ENCODE data around the gene VPS54. TPM values are rescaled to one million over a fixed set of nuclear protein-coding genes. Genes with fewer than 3 reads are reported as not detected.
A peak's percentile ranks its signal among the peaks of the same experiment; 100 is the strongest.
"Not testable (repeated sequence)": the region's sequence is repeated elsewhere in the genome, so short reads cannot be mapped to it uniquely, and the experiment has no call there.

The VPS54 gene
- polyA plus RNA-seq, 1 donor (not counting 4 experiments of a cell fraction or from before 2014, with no cell fraction given): 18.2 TPM

DNA sequence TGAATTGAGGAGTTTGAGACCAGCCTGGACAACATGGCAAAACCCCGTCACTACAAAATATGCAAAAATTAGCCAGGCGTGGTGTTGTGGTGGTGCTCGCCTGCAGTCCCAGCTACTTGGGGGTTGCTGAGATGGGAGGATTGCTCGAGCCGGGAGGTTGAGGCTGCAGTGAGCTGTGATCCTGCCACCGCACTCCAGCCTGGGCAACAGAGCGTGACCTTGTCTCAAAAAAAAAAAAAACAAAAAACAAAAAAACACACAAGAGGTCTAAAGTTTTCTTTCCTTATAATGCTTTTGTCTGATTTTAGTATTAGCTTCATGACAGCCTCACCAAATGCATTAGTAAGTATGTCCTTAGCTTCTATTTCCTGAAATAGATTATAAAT is 43.1 kb downstream of the VPS54 start:
- DNase-seq (ENCODE audit: low read depth, low spot score): no peak
- Histone ChIP-seq H3K27ac (ENCODE audit: control insufficient read depth, insufficient read depth, low read length) (no peak overlapping the region), H3K27me3 (ENCODE audit: control insufficient read depth, extremely low read depth, insufficient read depth, low read length) (no peaks in the 10 kb centered on the region), H3K4me1 (ENCODE audit: control insufficient read depth, extremely low read depth, insufficient read depth, low read length) (peaks cover 9% of the 10 kb centered on the region), H3K9me3 (ENCODE audit: control insufficient read depth, low read depth, low read length) (no peaks in the 10 kb centered on the region), H4K20me1 (ENCODE audit: control insufficient read depth, extremely low read depth, insufficient read depth, low read length) (no peaks in the 10 kb centered on the region), H3K4me2 (ENCODE audit: control insufficient read depth, extremely low read depth, insufficient read depth, low read depth, low read length) (no peak overlapping the region), H3K79me2 (ENCODE audit: control insufficient read depth, insufficient read depth, low read length) (no peaks in the 10 kb centered on the region), H3K4me3 (ENCODE audit: control insufficient read depth in 2 of 3, extremely low read depth in 1 of 3, insufficient read depth in 2 of 3, low read depth in 1 of 3, low read length in 3 of 3) (no peak overlapping the region), H2AFZ (ENCODE audit: control insufficient read depth, low read length) (no peak overlapping the region), H3K9me1 (ENCODE audit: control insufficient read depth, extremely low read depth, insufficient read depth, low read length) (no peaks in the 10 kb centered on the region), H3K9ac (ENCODE audit: control insufficient read depth, extremely low read depth, insufficient read depth, low read length) (no peak overlapping the region), H3K36me3 (ENCODE audit: control insufficient read depth in 2 of 2, extremely low read depth in 1 of 2, insufficient read depth in 2 of 2, low read length in 2 of 2) (peaks cover 4 to 9% of the 10 kb centered on the region in 2 experiments)
- FAIRE-seq: no peak
- dilution Hi-C loops (cut with MboI; ENCODE audit: extremely low pct_ligation_motif_present, low sequenced_read_pairs): no loop called here
- TF ChIP-seq, protein P1, sequence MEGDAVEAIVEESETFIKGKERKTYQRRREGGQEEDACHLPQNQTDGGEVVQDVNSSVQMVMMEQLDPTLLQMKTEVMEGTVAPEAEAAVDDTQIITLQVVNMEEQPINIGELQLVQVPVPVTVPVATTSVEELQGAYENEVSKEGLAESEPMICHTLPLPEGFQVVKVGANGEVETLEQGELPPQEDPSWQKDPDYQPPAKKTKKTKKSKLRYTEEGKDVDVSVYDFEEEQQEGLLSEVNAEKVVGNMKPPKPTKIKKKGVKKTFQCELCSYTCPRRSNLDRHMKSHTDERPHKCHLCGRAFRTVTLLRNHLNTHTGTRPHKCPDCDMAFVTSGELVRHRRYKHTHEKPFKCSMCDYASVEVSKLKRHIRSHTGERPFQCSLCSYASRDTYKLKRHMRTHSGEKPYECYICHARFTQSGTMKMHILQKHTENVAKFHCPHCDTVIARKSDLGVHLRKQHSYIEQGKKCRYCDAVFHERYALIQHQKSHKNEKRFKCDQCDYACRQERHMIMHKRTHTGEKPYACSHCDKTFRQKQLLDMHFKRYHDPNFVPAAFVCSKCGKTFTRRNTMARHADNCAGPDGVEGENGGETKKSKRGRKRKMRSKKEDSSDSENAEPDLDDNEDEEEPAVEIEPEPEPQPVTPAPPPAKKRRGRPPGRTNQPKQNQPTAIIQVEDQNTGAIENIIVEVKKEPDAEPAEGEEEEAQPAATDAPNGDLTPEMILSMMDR (optimal IDR thresholded peaks at IDR 0.05 in 1 of 3, IDR thresholded peaks at IDR 0.05 in 1 of 3, conservative IDR thresholded peaks at IDR 0.05 in 1 of 3; ENCODE audit: extremely low read depth in 1 of 3, insufficient read depth in 2 of 3, low read length in 3 of 3): no peak
- no peak for TF ChIP-seq EZH2 (IDR thresholded peaks at IDR 0.05; ENCODE audit: low read length)

GRCh38 chr2:63975437-63976124 is 43.6 kb downstream of the VPS54 start:
- Histone ChIP-seq H3K27me3 (ENCODE audit: control insufficient read depth, extremely low read depth, insufficient read depth, low read length) (no peaks in the 10 kb centered on the region), H3K36me3 (ENCODE audit: control insufficient read depth in 2 of 2, extremely low read depth in 1 of 2, insufficient read depth in 2 of 2, low read length in 2 of 2) (peaks cover 4 to 10% of the 10 kb centered on the region in 2 experiments), H3K27ac (ENCODE audit: control insufficient read depth, insufficient read depth, low read length) (peak overlapping the region; percentile 15), H3K9ac (ENCODE audit: control insufficient read depth, extremely low read depth, insufficient read depth, low read length) (no peak overlapping the region), H2AFZ (ENCODE audit: control insufficient read depth, low read length) (no peak overlapping the region), H4K20me1 (ENCODE audit: control insufficient read depth, extremely low read depth, insufficient read depth, low read length) (no peaks in the 10 kb centered on the region), H3K9me3 (ENCODE audit: control insufficient read depth, low read depth, low read length) (no peaks in the 10 kb centered on the region), H3K79me2 (ENCODE audit: control insufficient read depth, insufficient read depth, low read length) (no peaks in the 10 kb centered on the region), H3K9me1 (ENCODE audit: control insufficient read depth, extremely low read depth, insufficient read depth, low read length) (no peaks in the 10 kb centered on the region), H3K4me2 (ENCODE audit: control insufficient read depth, extremely low read depth, insufficient read depth, low read depth, low read length) (no peak overlapping the region), H3K4me1 (ENCODE audit: control insufficient read depth, extremely low read depth, insufficient read depth, low read length) (peaks cover 9% of the 10 kb centered on the region), H3K4me3 (ENCODE audit: control insufficient read depth in 2 of 3, extremely low read depth in 1 of 3, insufficient read depth in 2 of 3, low read depth in 1 of 3, low read length in 3 of 3) (no peak overlapping the region)
- dilution Hi-C loops (cut with MboI; ENCODE audit: extremely low pct_ligation_motif_present, low sequenced_read_pairs): no loop called here
- TF ChIP-seq, protein P1 (optimal IDR thresholded peaks at IDR 0.05 in 1 of 3, IDR thresholded peaks at IDR 0.05 in 1 of 3, conservative IDR thresholded peaks at IDR 0.05 in 1 of 3; ENCODE audit: extremely low read depth in 1 of 3, insufficient read depth in 2 of 3, low read length in 3 of 3): no peak
- no peak for TF ChIP-seq EZH2 (IDR thresholded peaks at IDR 0.05; ENCODE audit: low read length)
- FAIRE-seq (peak; percentile 61), DNase-seq (ENCODE audit: low read depth, low spot score) (no peak)

DNA sequence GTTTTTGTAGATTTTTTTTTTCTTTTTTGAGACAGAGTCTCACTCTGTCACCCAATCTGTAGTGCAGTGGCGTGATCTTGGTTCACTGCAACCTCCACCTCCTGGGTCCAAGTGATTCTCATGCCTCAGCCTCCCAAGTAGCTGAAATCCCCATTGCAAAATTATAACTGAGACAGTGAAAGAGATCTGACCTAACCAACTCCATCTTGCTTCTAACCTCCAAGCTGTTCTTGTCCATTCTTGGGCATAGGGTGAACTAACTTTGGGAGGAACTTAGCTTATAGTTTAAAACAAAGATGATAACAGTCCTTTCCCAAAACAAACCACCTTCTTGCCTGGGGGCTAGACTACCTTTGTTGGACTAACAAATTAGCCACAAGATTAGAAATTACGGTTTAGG is 44.2 kb downstream of the VPS54 start:
- Histone ChIP-seq H3K36me3 (ENCODE audit: control insufficient read depth in 2 of 2, extremely low read depth in 1 of 2, insufficient read depth in 2 of 2, low read length in 2 of 2) (peaks cover 4 to 12% of the 10 kb centered on the region in 2 experiments), H3K27ac (ENCODE audit: control insufficient read depth, insufficient read depth, low read length) (peak overlapping the region; percentile 15)
- H3K27me3 ChIP-seq (ENCODE audit: control insufficient read depth, extremely low read depth, insufficient read depth, low read length); DNase-seq (ENCODE audit: low read depth, low spot score); FAIRE-seq; H3K4me1 ChIP-seq (ENCODE audit: control insufficient read depth, extremely low read depth, insufficient read depth, low read length); H3K9ac ChIP-seq (ENCODE audit: control insufficient read depth, extremely low read depth, insufficient read depth, low read length); H3K9me3 ChIP-seq (ENCODE audit: control insufficient read depth, low read depth, low read length); dilution Hi-C loops (cut with MboI; ENCODE audit: extremely low pct_ligation_motif_present, low sequenced_read_pairs); H3K9me1 ChIP-seq (ENCODE audit: control insufficient read depth, extremely low read depth, insufficient read depth, low read length); H4K20me1 ChIP-seq (ENCODE audit: control insufficient read depth, extremely low read depth, insufficient read depth, low read length); H3K4me2 ChIP-seq (ENCODE audit: control insufficient read depth, extremely low read depth, insufficient read depth, low read depth, low read length); H3K4me3 ChIP-seq (ENCODE audit: control insufficient read depth in 2 of 3, extremely low read depth in 1 of 3, insufficient read depth in 2 of 3, low read depth in 1 of 3, low read length in 3 of 3); H2AFZ ChIP-seq (ENCODE audit: control insufficient read depth, low read length); H3K79me2 ChIP-seq (ENCODE audit: control insufficient read depth, insufficient read depth, low read length): not testable (repeated sequence)
